RWPE1 (cell line): ENCODE results near the gene MBTPS1.

Source experiments
- CTCF ChIA-PET: fragments of 350-600 bp; sonication (Branson Sonifier 250); formaldehyde crosslinking; extraction: SDS; loops from one replicate; lab custom pipeline; 2021; lab: Yijun Ruan, JAX
- POLR2A ChIA-PET: fragments of 400-600 bp; formaldehyde crosslinking; extraction: SDS; loops from one replicate; lab custom pipeline; 2020; ENCODE audit warnings: antibody characterized with exemption; ENCODE audit not compliant: low non-redundant PET; lab: Yijun Ruan, JAX
- DNase-seq: peaks from one replicate; pipeline ENCODE4 v3.0.0; 2012; ENCODE audit warnings: low spot score
- H3K27ac ChIP-seq: fragments of 450-650 bp; 2 replicates; pipeline ENCODE4 v1.5.1; 2017
- TF ChIP-seq, protein P1 (sequence below): fragments of 450-650 bp; conservative IDR thresholded peaks from 2 replicates; pipeline ENCODE4 v1.5.1; 2017; ENCODE audit warnings: low read depth, mild to moderate bottlenecking

The MBTPS1 gene

DNA sequence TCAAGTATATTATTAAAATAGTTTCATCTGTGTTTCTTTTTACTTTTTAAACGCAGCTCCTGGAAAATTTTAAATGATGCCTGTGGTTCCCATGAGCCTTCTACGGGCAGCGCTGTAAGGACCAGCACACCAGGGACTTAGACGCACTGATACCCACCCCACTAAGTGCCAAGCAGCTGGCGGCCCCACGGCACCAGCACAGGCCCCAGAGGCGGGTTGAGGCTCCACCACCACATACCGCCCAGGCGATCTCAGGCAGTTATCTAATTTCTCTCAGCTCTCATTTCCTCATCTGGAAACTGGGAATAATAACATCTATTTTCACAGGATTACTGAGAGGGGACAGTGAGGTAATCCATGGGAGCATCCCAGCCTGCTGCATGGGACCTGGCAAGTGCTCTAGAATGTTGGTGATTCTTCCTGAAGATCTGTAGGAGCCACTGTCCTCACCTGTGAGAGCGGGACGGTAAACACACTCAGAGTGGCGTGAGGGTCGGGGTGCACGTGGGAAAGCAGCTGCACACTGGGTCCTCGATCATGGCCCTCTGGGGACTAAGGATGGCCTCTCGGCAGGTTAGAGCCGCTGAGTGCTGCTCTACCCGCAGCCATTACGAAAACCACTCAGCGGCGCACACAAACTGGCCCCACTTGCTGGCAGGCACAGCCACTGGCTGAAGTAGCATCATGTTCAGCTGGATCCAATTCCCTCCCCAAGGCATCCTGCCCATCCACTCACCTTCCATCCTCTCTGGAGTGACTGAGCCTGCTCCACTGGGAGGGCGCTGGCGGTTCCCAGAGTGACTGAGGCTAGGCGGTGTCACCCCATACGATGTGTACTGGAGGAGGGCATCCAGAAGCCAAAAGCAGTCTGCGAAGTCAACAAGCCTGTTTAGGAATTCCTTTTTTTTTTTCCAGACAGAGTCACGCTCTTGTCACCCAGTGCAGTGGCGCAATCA, 56.5 kb downstream of the MBTPS1 start:
- TF ChIP-seq, protein P1, sequence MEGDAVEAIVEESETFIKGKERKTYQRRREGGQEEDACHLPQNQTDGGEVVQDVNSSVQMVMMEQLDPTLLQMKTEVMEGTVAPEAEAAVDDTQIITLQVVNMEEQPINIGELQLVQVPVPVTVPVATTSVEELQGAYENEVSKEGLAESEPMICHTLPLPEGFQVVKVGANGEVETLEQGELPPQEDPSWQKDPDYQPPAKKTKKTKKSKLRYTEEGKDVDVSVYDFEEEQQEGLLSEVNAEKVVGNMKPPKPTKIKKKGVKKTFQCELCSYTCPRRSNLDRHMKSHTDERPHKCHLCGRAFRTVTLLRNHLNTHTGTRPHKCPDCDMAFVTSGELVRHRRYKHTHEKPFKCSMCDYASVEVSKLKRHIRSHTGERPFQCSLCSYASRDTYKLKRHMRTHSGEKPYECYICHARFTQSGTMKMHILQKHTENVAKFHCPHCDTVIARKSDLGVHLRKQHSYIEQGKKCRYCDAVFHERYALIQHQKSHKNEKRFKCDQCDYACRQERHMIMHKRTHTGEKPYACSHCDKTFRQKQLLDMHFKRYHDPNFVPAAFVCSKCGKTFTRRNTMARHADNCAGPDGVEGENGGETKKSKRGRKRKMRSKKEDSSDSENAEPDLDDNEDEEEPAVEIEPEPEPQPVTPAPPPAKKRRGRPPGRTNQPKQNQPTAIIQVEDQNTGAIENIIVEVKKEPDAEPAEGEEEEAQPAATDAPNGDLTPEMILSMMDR, result no peak
- CTCF ChIA-PET, result interaction anchor here (0.6 to 1.0 kb wide), 2 partner anchors 103 to 107 kb away, joined by 3 to 6 read pairs; no protein-coding TSS in a partner anchor
- H3K27ac ChIP-seq, result no peak overlapping the region
- no peak for DNase-seq
- POLR2A ChIA-PET, result no interaction called here

DNA sequence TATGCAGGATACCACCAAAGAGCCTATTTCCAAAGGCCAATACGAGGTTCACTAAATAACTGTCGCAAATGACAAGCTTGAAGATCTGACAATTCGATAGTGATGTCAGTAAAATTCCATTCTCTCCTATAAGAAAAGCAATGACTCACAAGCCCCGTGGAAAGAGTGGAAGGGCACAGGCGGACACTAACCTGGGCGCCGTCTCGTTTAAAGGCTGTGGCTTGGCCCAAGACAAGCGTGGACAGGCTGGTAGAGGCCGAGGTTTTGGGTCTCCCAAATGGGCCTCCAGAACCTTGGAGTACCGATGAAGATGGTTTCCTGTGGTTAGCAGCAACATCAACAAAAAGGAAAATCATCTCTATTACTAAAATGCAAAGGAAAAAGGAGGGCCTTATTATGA, 57.6 kb downstream of the MBTPS1 start:
- TF ChIP-seq, protein P1, result no peak
- H3K27ac ChIP-seq, result no peak overlapping the region
- CTCF ChIA-PET, result no interaction called here
- DNase-seq, result no peak
- POLR2A ChIA-PET, result no interaction called here

DNA sequence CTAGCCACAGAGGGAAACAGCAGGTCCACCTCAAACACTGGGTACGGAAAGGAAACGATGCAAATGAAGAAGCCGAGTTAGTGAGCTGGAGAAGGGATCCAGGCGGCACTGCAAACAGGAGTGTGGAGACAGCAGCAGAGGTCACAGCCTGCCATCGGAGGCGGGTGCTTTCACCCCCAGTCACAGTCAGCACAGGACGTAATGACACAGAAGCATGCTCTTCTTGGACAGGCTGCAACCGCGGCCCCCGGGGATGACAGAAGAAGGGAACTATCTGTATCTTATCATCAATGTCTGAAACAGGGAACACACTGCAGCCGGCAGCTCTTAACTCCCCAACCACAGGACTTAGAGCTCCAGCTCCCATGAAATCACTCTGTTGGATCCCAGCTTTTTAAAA, 58.1 kb downstream of the MBTPS1 start:
- DNase-seq, result no peak
- POLR2A ChIA-PET, result no interaction called here
- CTCF ChIA-PET, result no interaction called here
- H3K27ac ChIP-seq, result no peak overlapping the region
- TF ChIP-seq, protein P1, result no peak

DNA sequence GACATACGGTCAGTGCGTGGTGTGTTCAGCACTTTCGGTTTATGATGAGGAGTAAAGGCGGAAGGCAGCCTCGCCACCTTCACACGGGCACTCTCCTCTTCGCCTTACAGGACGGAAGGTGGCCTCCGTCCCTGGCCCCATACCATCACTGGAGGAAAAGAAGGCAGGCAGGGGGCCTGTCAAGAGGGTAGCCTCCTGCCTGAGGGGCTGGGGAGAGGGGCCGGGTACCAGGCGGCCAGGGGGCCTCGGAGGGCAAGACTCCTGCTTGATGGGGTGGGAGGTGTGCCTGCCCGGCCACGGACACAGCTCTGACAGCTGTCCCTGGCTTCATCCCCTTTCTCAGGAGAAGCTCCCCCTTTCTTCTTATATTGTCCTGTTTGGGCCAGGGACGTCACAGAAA, 58.5 kb downstream of the MBTPS1 start:
- ChIA-PET POLR2A (no interaction called here), CTCF (interaction anchor here (1.1 kb wide), 1 partner anchor 65 kb away, joined by 3 read pairs; no protein-coding TSS in a partner anchor)
- DNase-seq, result no peak
- no peak overlapping the region for H3K27ac ChIP-seq
- TF ChIP-seq, protein P1, result no peak

GRCh38 chr16:84056933-84057332, 59.8 kb downstream of the MBTPS1 start:
- no peak overlapping the region for H3K27ac ChIP-seq
- DNase-seq, result no peak
- POLR2A ChIA-PET, result no interaction called here
- CTCF ChIA-PET, result interaction anchor here (0.6 to 1.1 kb wide), 3 partner anchors 64 to 130 kb away, joined by 3 read pairs; partner anchors contain the start of gene TAF1C
- TF ChIP-seq, protein P1, result no peak

DNA sequence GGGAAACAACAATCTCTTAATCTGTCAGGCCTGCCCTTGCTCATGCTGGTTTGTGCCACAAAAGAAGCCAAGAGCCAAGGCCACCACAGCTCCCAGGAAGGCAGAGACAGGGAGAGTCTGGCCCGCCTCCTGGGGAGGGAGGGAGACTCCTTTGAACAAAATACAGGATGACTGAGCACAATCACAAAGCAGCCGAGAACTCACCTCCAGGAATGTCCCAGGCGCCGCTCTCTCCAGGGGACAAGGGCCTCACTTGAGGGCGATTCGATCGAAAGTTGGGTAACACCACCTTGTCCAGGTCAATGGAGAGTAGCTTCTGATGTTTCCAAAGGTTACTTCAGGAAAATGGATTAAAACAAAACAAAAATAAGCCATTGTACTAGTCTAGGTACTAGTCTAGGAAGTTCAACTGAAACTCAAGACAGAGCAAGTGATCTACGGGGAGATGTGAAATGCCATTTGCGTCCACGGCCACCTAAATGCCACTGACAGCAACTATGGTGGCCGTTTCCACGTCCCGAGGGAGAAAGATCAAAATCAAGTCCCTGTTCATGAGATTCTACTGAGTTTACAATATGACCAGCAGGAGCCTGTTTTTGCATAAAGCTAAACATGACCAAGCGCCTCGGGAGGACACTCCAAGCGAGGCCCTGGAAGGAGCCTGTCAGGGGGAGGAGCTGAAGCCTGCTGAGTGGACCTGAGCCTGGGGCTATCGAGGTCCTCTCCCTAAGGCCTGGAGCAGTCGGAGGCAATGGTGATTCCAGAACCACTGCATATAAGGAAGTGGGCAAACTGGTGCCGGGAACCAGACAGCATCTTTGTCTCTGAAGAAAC, 60.7 kb downstream of the MBTPS1 start:
- TF ChIP-seq, protein P1, result no peak
- no peak for DNase-seq
- H3K27ac ChIP-seq, result peak overlapping the region; percentile 21; the same call in 1 of the 2 replicates
- POLR2A ChIA-PET, result no interaction called here
- CTCF ChIA-PET, result interaction anchor here (1.1 kb wide), 1 partner anchor 28 kb away, joined by 4 read pairs; no protein-coding TSS in a partner anchor
